ENCODE measurements around the gene ECPAS.

GRCh38 chr9:111514967-111515366, 30.8 kb upstream of the ECPAS start:
- TF ChIP-seq CTCF (IDR thresholded peaks at IDR 0.05): no peak
- TF ChIP-seq POLR2A (IDR thresholded peaks at IDR 0.05): no peak

Data from lower leg skin (tissue), 3 donors.